Activated T-helper 2 cell treated with anti-CD3 and anti-CD28 coated beads, Interferon-gamma antibody, Interleukin-2, Interleukin-4, amounts not matched to agents 10 μg/mL and 5 μg/mL and 100 μg/mL, durations not matched to agents 14 hours and 24 hours and 36 hours (primary cell): ENCODE data around the gene SLC30A10. TPM values are rescaled to one million over a fixed set of nuclear protein-coding genes. Genes with fewer than 3 reads are reported as not detected.
"Not testable (repeated sequence)": the region's sequence is repeated elsewhere in the genome, so short reads cannot be mapped to it uniquely, and the experiment has no call there.

Experiments used
- DNase-seq: peaks from one replicate; pipeline ENCODE4 v3.0.0; 2021; ENCODE audit warnings: low spot score
- H3K27ac Mint-ChIP-seq: one replicate; pipeline ENCODE4 v1.8.0; 2021; ENCODE audit warnings: mixed read lengths
- H3K27me3 Mint-ChIP-seq: one replicate; pipeline ENCODE4 v1.8.0; 2021; ENCODE audit warnings: low read depth, mixed read lengths
- H3K36me3 Mint-ChIP-seq: one replicate; pipeline ENCODE4 v1.8.0; 2021; ENCODE audit warnings: low read depth, mixed read lengths
- H3K4me1 Mint-ChIP-seq: one replicate; pipeline ENCODE4 v1.8.0; 2021; ENCODE audit warnings: low read depth, mixed read lengths
- H3K4me3 Mint-ChIP-seq: one replicate; pipeline ENCODE4 v1.8.0; 2021; ENCODE audit warnings: low read depth, mild to moderate bottlenecking, moderate library complexity, mixed read lengths
- H3K9me3 Mint-ChIP-seq: one replicate; pipeline ENCODE4 v1.8.0; 2021; ENCODE audit warnings: mixed read lengths
- intact Hi-C: fragments of 100-400 bp; cut with micrococcal nuclease; formaldehyde crosslinking; loops from one replicate; pipeline ENCODE4 v1.15.1; 2023
- total RNA-seq: library from RNA; stranded (reverse); gene quantifications from 2 replicates; pipeline ENCODE4 v1.2.3, GENCODE V29; 2022

Gene SLC30A10
- total RNA-seq, 1 donor from 2014 or later = not detected

GRCh38 chr1:219949227-219949626 lies 20.9 kb upstream of the SLC30A10 start:
- DNase-seq, H3K4me3 Mint-ChIP-seq, H3K4me1 Mint-ChIP-seq, H3K9me3 Mint-ChIP-seq, intact Hi-C loops, H3K27ac Mint-ChIP-seq, H3K27me3 Mint-ChIP-seq, H3K36me3 Mint-ChIP-seq: not testable (repeated sequence)

GRCh38 chr1:219948766-219949165 lies 20.4 kb upstream of the SLC30A10 start:
- H3K4me1 Mint-ChIP-seq, H3K36me3 Mint-ChIP-seq, H3K9me3 Mint-ChIP-seq, H3K4me3 Mint-ChIP-seq, DNase-seq, H3K27me3 Mint-ChIP-seq, intact Hi-C loops, H3K27ac Mint-ChIP-seq: not testable (repeated sequence)

- no peak overlapping the region for H3K27ac Mint-ChIP-seq
- no peak for DNase-seq
- no peaks in the 10 kb centered on the region for H3K9me3 Mint-ChIP-seq
- H3K4me3 Mint-ChIP-seq = no peak overlapping the region
- intact Hi-C loops = no loop called here
- H3K36me3 Mint-ChIP-seq = no peaks in the 10 kb centered on the region
- H3K4me1 Mint-ChIP-seq = no peaks in the 10 kb centered on the region
- peaks cover 13% of the 10 kb centered on the region for H3K27me3 Mint-ChIP-seq
Measured at GRCh38 chr1:219945795-219946194, 17.4 kb upstream of the SLC30A10 start.

- H3K27me3 Mint-ChIP-seq = peaks cover 25% of the 10 kb centered on the region
- H3K27ac Mint-ChIP-seq = no peak overlapping the region
- no peaks in the 10 kb centered on the region for H3K36me3 Mint-ChIP-seq
- H3K9me3 Mint-ChIP-seq = no peaks in the 10 kb centered on the region
- no peak overlapping the region for H3K4me3 Mint-ChIP-seq
- H3K4me1 Mint-ChIP-seq = no peaks in the 10 kb centered on the region
- intact Hi-C loops = no loop called here
- DNase-seq = no peak
Measured at GRCh38 chr1:219941179-219942118, 13.1 kb upstream of the SLC30A10 start.

GRCh38 chr1:219940707-219941106 lies 12.3 kb upstream of the SLC30A10 start:
- no peak overlapping the region for H3K4me3 Mint-ChIP-seq
- intact Hi-C loops = no loop called here
- H3K36me3 Mint-ChIP-seq = no peaks in the 10 kb centered on the region
- no peak overlapping the region for H3K27ac Mint-ChIP-seq
- H3K4me1 Mint-ChIP-seq = no peaks in the 10 kb centered on the region
- DNase-seq = no peak
- no peaks in the 10 kb centered on the region for H3K9me3 Mint-ChIP-seq
- peaks cover 25% of the 10 kb centered on the region for H3K27me3 Mint-ChIP-seq

GRCh38 chr1:219938706-219939105 lies 10.3 kb upstream of the SLC30A10 start:
- DNase-seq = no peak
- Mint-ChIP-seq H3K4me1 (no peaks in the 10 kb centered on the region), H3K36me3 (no peaks in the 10 kb centered on the region), H3K9me3 (no peaks in the 10 kb centered on the region), H3K4me3 (no peak overlapping the region), H3K27me3 (peaks cover 22% of the 10 kb centered on the region), H3K27ac (no peak overlapping the region)
- intact Hi-C loops = no loop called here

GRCh38 chr1:219933763-219934162 lies 5.4 kb upstream of the SLC30A10 start:
- H3K4me3 Mint-ChIP-seq, H3K9me3 Mint-ChIP-seq, H3K27ac Mint-ChIP-seq, DNase-seq, intact Hi-C loops, H3K4me1 Mint-ChIP-seq, H3K36me3 Mint-ChIP-seq: not testable (repeated sequence)
- peaks cover 31% of the 10 kb centered on the region for H3K27me3 Mint-ChIP-seq

- Mint-ChIP-seq H3K36me3 (no peaks in the 10 kb centered on the region), H3K27me3 (peaks cover 45% of the 10 kb centered on the region), H3K27ac (no peak overlapping the region), H3K4me1 (peaks cover 9% of the 10 kb centered on the region), H3K4me3 (no peak overlapping the region), H3K9me3 (no peaks in the 10 kb centered on the region)
- no peak for DNase-seq
- intact Hi-C loops = no loop called here
Measured at GRCh38 chr1:219931033-219931432, 2.7 kb upstream of the SLC30A10 start.

GRCh38 chr1:219928791-219929118 lies 398 bp upstream of the SLC30A10 start:
- Mint-ChIP-seq H3K4me3 (peak overlapping the region; percentile 42), H3K36me3 (no peaks in the 10 kb centered on the region), H3K27ac (no peak overlapping the region), H3K27me3 (peaks cover 44% of the 10 kb centered on the region), H3K4me1 (peaks cover 9% of the 10 kb centered on the region), H3K9me3 (no peaks in the 10 kb centered on the region)
- no peak for DNase-seq
- intact Hi-C loops = no loop called here

GRCh38 chr1:219927298-219927955 lies 930 bp downstream of the SLC30A10 start:
- Mint-ChIP-seq H3K36me3 (no peaks in the 10 kb centered on the region), H3K27ac (no peak overlapping the region), H3K9me3 (no peaks in the 10 kb centered on the region), H3K4me1 (peaks cover 9% of the 10 kb centered on the region), H3K27me3 (peaks cover 46% of the 10 kb centered on the region), H3K4me3 (peak overlapping the region; percentile 68)
- intact Hi-C loops = no loop called here
- no peak for DNase-seq

- H3K36me3 Mint-ChIP-seq = no peaks in the 10 kb centered on the region
- intact Hi-C loops = no loop called here
- peaks cover 43% of the 10 kb centered on the region for H3K27me3 Mint-ChIP-seq
- H3K9me3 Mint-ChIP-seq = no peaks in the 10 kb centered on the region
- no peak overlapping the region for H3K27ac Mint-ChIP-seq
- no peak for DNase-seq
- H3K4me1 Mint-ChIP-seq = peaks cover 9% of the 10 kb centered on the region
- no peak overlapping the region for H3K4me3 Mint-ChIP-seq
Measured at GRCh38 chr1:219926363-219926998, 1.9 kb downstream of the SLC30A10 start.

- Mint-ChIP-seq H3K4me3 (no peak overlapping the region), H3K27ac (no peak overlapping the region), H3K4me1 (peaks cover 9% of the 10 kb centered on the region)
Measured at GRCh38 chr1:219924342-219924741, 4.0 kb downstream of the SLC30A10 start.

More at GRCh38 chr1:219924342-219924741, 4.0 kb downstream of the SLC30A10 start:
- intact Hi-C loops = no loop called here
- H3K27me3 Mint-ChIP-seq = peaks cover 32% of the 10 kb centered on the region
- no peaks in the 10 kb centered on the region for H3K9me3 Mint-ChIP-seq
- no peaks in the 10 kb centered on the region for H3K36me3 Mint-ChIP-seq
- DNase-seq = no peak
